Kidney capillary endothelial cell (primary cell): ENCODE measurements around the gene SDK2.

Experiments used
- DNase-seq: peaks from one replicate; pipeline ENCODE4 v3.0.0-alpha.2; 2018; ENCODE audit warnings: low spot score

SDK2 gene

GRCh38 chr17:73359987-73360410, 284.2 kb downstream of the SDK2 start:
- DNase-seq = no peak

GRCh38 chr17:73359352-73359751, 284.9 kb downstream of the SDK2 start:
- no peak for DNase-seq

GRCh38 chr17:73358668-73359067, 285.6 kb downstream of the SDK2 start:
- DNase-seq = no peak

- DNase-seq = no peak
These were observed 286.3 kb downstream of the SDK2 start for GRCh38 chr17:73357981-73358380.

- no peak for DNase-seq
These were observed 286.9 kb downstream of the SDK2 start for GRCh38 chr17:73357318-73357717.

- DNase-seq = no peak
These were observed 287.6 kb downstream of the SDK2 start for GRCh38 chr17:73356561-73357170.

- DNase-seq = no peak
These were observed 289.6 kb downstream of the SDK2 start for GRCh38 chr17:73354423-73355284.

- DNase-seq = no peak
These were observed 292.0 kb downstream of the SDK2 start for GRCh38 chr17:73352261-73352660.

- DNase-seq = no peak
These were observed 292.5 kb downstream of the SDK2 start for GRCh38 chr17:73351764-73352163.

GRCh38 chr17:73350864-73351263, 293.4 kb downstream of the SDK2 start:
- no peak for DNase-seq

GRCh38 chr17:73349647-73350046, 294.6 kb downstream of the SDK2 start:
- no peak for DNase-seq

- no peak for DNase-seq
These were observed 295.1 kb downstream of the SDK2 start for GRCh38 chr17:73349138-73349537.

GRCh38 chr17:73348829-73349095, 295.5 kb downstream of the SDK2 start:
- no peak for DNase-seq

GRCh38 chr17:73348018-73348828, 296.0 kb downstream of the SDK2 start:
- no peak for DNase-seq

GRCh38 chr17:73347351-73347750, 296.9 kb downstream of the SDK2 start:
- DNase-seq = no peak

GRCh38 chr17:73346501-73347162, 297.6 kb downstream of the SDK2 start:
- no peak for DNase-seq

GRCh38 chr17:73343739-73344454, 300.3 kb downstream of the SDK2 start:
- no peak for DNase-seq

- no peak for DNase-seq
These were observed 301.0 kb downstream of the SDK2 start for GRCh38 chr17:73343168-73343634.

GRCh38 chr17:73342541-73343167, 301.6 kb downstream of the SDK2 start:
- no peak for DNase-seq

GRCh38 chr17:73342050-73342522, 302.2 kb downstream of the SDK2 start:
- DNase-seq = peak; percentile 33
